ENCODE measurements around the gene KRTAP5-3.

KRTAP5-3 gene

GRCh38 chr11:1565904-1566247 is 42.4 kb downstream of the KRTAP5-3 start:
- Histone ChIP-seq H3K4me1 (ENCODE audit: control insufficient read depth in 1 of 2, insufficient read depth in 2 of 2, low read length in 2 of 2) (peaks cover 7 to 14% of the 10 kb centered on the region in 2 experiments), H4K91ac (ENCODE audit: low read depth, low read length) (no peak overlapping the region), H3K4ac (ENCODE audit: low read depth, low read length) (no peak overlapping the region), H4K8ac (ENCODE audit: low read depth, low read length) (no peak overlapping the region), H3K18ac (ENCODE audit: low read length) (no peak overlapping the region), H2BK5ac (ENCODE audit: low read depth, low read length, poor library complexity) (no peak overlapping the region), H3K79me1 (ENCODE audit: low read length) (no peaks in the 10 kb centered on the region), H2AK5ac (ENCODE audit: low read length) (no peak overlapping the region), H3K79me2 (ENCODE audit: control insufficient read depth, insufficient read depth, low read length, poor library complexity) (peaks cover 2% of the 10 kb centered on the region), H2BK120ac (ENCODE audit: insufficient read depth, low read length, poor library complexity) (no peak overlapping the region), H3K14ac (ENCODE audit: low read length) (no peak overlapping the region), H2BK12ac (ENCODE audit: low read length) (no peak overlapping the region), H4K12ac (ENCODE audit: low read depth, low read length) (no peak overlapping the region), H3K36me3 (ENCODE audit: control insufficient read depth in 1 of 2, insufficient read depth in 2 of 2, low read length in 2 of 2) (peaks cover 36 to 46% of the 10 kb centered on the region in 2 experiments), H3K4me2 (ENCODE audit: low read length) (no peak overlapping the region), H3K23ac (ENCODE audit: low read length) (no peak overlapping the region), H3K27me3 (ENCODE audit: insufficient read depth, low read length) (no peaks in the 10 kb centered on the region), H3K4me3 (ENCODE audit: low read depth, low read length) (no peak overlapping the region), H3K9me3 (ENCODE audit: insufficient read depth, low read depth, low read length) (peaks cover 3% of the 10 kb centered on the region), H3K9ac (ENCODE audit: low read length) (no peak overlapping the region), H3K27ac (ENCODE audit: low read depth, low read length) (no peak overlapping the region), H2AFZ (ENCODE audit: insufficient read depth, low read length, poor library complexity) (no peak overlapping the region)
- no peak for DNase-seq
- WGBS (ENCODE audit: extremely low coverage, insufficient coverage, insufficient read length) = no CpG with 5 or more reads among the region's 5 CpGs

GRCh38 chr11:1565173-1565903 is 42.9 kb downstream of the KRTAP5-3 start:
- DNase-seq = no peak
- no peak overlapping the region for H3K14ac ChIP-seq (ENCODE audit: low read length)
- no peak overlapping the region for H2BK12ac ChIP-seq (ENCODE audit: low read length)
- H4K91ac ChIP-seq (ENCODE audit: low read depth, low read length) = no peak overlapping the region
- no peak overlapping the region for H4K12ac ChIP-seq (ENCODE audit: low read depth, low read length)
- no peaks in the 10 kb centered on the region for H3K79me2 ChIP-seq (ENCODE audit: control insufficient read depth, insufficient read depth, low read length, poor library complexity)
- no peak overlapping the region for H3K9ac ChIP-seq (ENCODE audit: low read length)
- H3K18ac ChIP-seq (ENCODE audit: low read length) = no peak overlapping the region
- H3K4me2 ChIP-seq (ENCODE audit: low read length) = no peak overlapping the region
- H3K79me1 ChIP-seq (ENCODE audit: low read length) = no peaks in the 10 kb centered on the region
- H2AK5ac ChIP-seq (ENCODE audit: low read length) = no peak overlapping the region
- no peak overlapping the region for H2BK5ac ChIP-seq (ENCODE audit: low read depth, low read length, poor library complexity)
- H3K4me3 ChIP-seq (ENCODE audit: low read depth, low read length) = no peak overlapping the region
- H3K4me1 ChIP-seq (ENCODE audit: control insufficient read depth in 1 of 2, insufficient read depth in 2 of 2, low read length in 2 of 2) = peaks cover 5 to 9% of the 10 kb centered on the region in 2 experiments
- WGBS (ENCODE audit: extremely low coverage, insufficient coverage, insufficient read length) = no CpG with 5 or more reads among the region's 28 CpGs
- H3K27ac ChIP-seq (ENCODE audit: low read depth, low read length) = no peak overlapping the region
- H3K9me3 ChIP-seq (ENCODE audit: insufficient read depth, low read depth, low read length) = peaks cover 3% of the 10 kb centered on the region
- no peaks in the 10 kb centered on the region for H3K27me3 ChIP-seq (ENCODE audit: insufficient read depth, low read length)
- H4K8ac ChIP-seq (ENCODE audit: low read depth, low read length) = no peak overlapping the region
- no peak overlapping the region for H3K4ac ChIP-seq (ENCODE audit: low read depth, low read length)
- H3K23ac ChIP-seq (ENCODE audit: low read length) = no peak overlapping the region
- no peak overlapping the region for H2BK120ac ChIP-seq (ENCODE audit: insufficient read depth, low read length, poor library complexity)
- H2AFZ ChIP-seq (ENCODE audit: insufficient read depth, low read length, poor library complexity) = no peak overlapping the region
- peaks cover 41 to 51% of the 10 kb centered on the region in 2 experiments for H3K36me3 ChIP-seq (ENCODE audit: control insufficient read depth in 1 of 2, insufficient read depth in 2 of 2, low read length in 2 of 2)

- Histone ChIP-seq H2BK5ac (ENCODE audit: low read depth, low read length, poor library complexity) (no peak overlapping the region), H3K14ac (ENCODE audit: low read length) (no peak overlapping the region), H3K79me1 (ENCODE audit: low read length) (no peaks in the 10 kb centered on the region), H3K9ac (ENCODE audit: low read length) (no peak overlapping the region), H3K36me3 (ENCODE audit: control insufficient read depth in 1 of 2, insufficient read depth in 2 of 2, low read length in 2 of 2) (peaks cover 48 to 57% of the 10 kb centered on the region in 2 experiments), H3K27me3 (ENCODE audit: insufficient read depth, low read length) (no peaks in the 10 kb centered on the region), H2AFZ (ENCODE audit: insufficient read depth, low read length, poor library complexity) (no peak overlapping the region), H3K79me2 (ENCODE audit: control insufficient read depth, insufficient read depth, low read length, poor library complexity) (no peaks in the 10 kb centered on the region), H2AK5ac (ENCODE audit: low read length) (no peak overlapping the region), H3K4ac (ENCODE audit: low read depth, low read length) (no peak overlapping the region), H3K9me3 (ENCODE audit: insufficient read depth, low read depth, low read length) (peaks cover 3% of the 10 kb centered on the region), H2BK120ac (ENCODE audit: insufficient read depth, low read length, poor library complexity) (no peak overlapping the region), H3K4me2 (ENCODE audit: low read length) (no peak overlapping the region), H3K4me1 (ENCODE audit: control insufficient read depth in 1 of 2, insufficient read depth in 2 of 2, low read length in 2 of 2) (peaks cover 5 to 8% of the 10 kb centered on the region in 2 experiments), H3K23ac (ENCODE audit: low read length) (no peak overlapping the region), H4K12ac (ENCODE audit: low read depth, low read length) (no peak overlapping the region), H4K8ac (ENCODE audit: low read depth, low read length) (no peak overlapping the region), H2BK12ac (ENCODE audit: low read length) (no peak overlapping the region), H3K27ac (ENCODE audit: low read depth, low read length) (no peak overlapping the region), H3K18ac (ENCODE audit: low read length) (no peak overlapping the region), H4K91ac (ENCODE audit: low read depth, low read length) (no peak overlapping the region), H3K4me3 (ENCODE audit: low read depth, low read length) (no peak overlapping the region)
- WGBS (ENCODE audit: extremely low coverage, insufficient coverage, insufficient read length) = no CpG with 5 or more reads among the region's 16 CpGs
- DNase-seq = no peak
Measured at GRCh38 chr11:1564535-1565172, 43.6 kb downstream of the KRTAP5-3 start.

GRCh38 chr11:1563697-1564534 is 44.3 kb downstream of the KRTAP5-3 start:
- no peak overlapping the region for H3K18ac ChIP-seq (ENCODE audit: low read length)
- no peaks in the 10 kb centered on the region for H3K79me2 ChIP-seq (ENCODE audit: control insufficient read depth, insufficient read depth, low read length, poor library complexity)
- H3K9me3 ChIP-seq (ENCODE audit: insufficient read depth, low read depth, low read length) = peaks cover 3% of the 10 kb centered on the region
- H3K4ac ChIP-seq (ENCODE audit: low read depth, low read length) = no peak overlapping the region
- no peak overlapping the region for H3K27ac ChIP-seq (ENCODE audit: low read depth, low read length)
- no peak overlapping the region for H4K12ac ChIP-seq (ENCODE audit: low read depth, low read length)
- no peak overlapping the region for H2BK5ac ChIP-seq (ENCODE audit: low read depth, low read length, poor library complexity)
- H3K4me2 ChIP-seq (ENCODE audit: low read length) = no peak overlapping the region
- H3K23ac ChIP-seq (ENCODE audit: low read length) = no peak overlapping the region
- no peak overlapping the region for H4K8ac ChIP-seq (ENCODE audit: low read depth, low read length)
- no peak overlapping the region for H4K91ac ChIP-seq (ENCODE audit: low read depth, low read length)
- no CpG with 5 or more reads among the region's 29 CpGs for WGBS (ENCODE audit: extremely low coverage, insufficient coverage, insufficient read length)
- no peak overlapping the region for H2AK5ac ChIP-seq (ENCODE audit: low read length)
- H3K9ac ChIP-seq (ENCODE audit: low read length) = no peak overlapping the region
- no peak for DNase-seq
- no peak overlapping the region for H2BK120ac ChIP-seq (ENCODE audit: insufficient read depth, low read length, poor library complexity)
- H3K4me3 ChIP-seq (ENCODE audit: low read depth, low read length) = no peak overlapping the region
- H3K14ac ChIP-seq (ENCODE audit: low read length) = no peak overlapping the region
- no peaks in the 10 kb centered on the region for H3K27me3 ChIP-seq (ENCODE audit: insufficient read depth, low read length)
- no peak overlapping the region for H2BK12ac ChIP-seq (ENCODE audit: low read length)
- no peaks in the 10 kb centered on the region for H3K79me1 ChIP-seq (ENCODE audit: low read length)
- H3K4me1 ChIP-seq (ENCODE audit: control insufficient read depth in 1 of 2, insufficient read depth in 2 of 2, low read length in 2 of 2) = peaks cover 5 to 8% of the 10 kb centered on the region in 2 experiments
- H2AFZ ChIP-seq (ENCODE audit: insufficient read depth, low read length, poor library complexity) = no peak overlapping the region
- peaks cover 51 to 62% of the 10 kb centered on the region in 2 experiments for H3K36me3 ChIP-seq (ENCODE audit: control insufficient read depth in 1 of 2, insufficient read depth in 2 of 2, low read length in 2 of 2)

Measured in trophoblast cell (in vitro differentiated cells and primary cell).